COLO829 (cell line): ENCODE measurements around the gene CAMSAP2.
A peak's percentile ranks its signal among the peaks of the same experiment; 100 is the strongest.

Experiments
- DNase-seq: peaks from one replicate; pipeline ENCODE4 v3.0.0; 2012; ENCODE audit warnings: low spot score

The CAMSAP2 gene

DNA sequence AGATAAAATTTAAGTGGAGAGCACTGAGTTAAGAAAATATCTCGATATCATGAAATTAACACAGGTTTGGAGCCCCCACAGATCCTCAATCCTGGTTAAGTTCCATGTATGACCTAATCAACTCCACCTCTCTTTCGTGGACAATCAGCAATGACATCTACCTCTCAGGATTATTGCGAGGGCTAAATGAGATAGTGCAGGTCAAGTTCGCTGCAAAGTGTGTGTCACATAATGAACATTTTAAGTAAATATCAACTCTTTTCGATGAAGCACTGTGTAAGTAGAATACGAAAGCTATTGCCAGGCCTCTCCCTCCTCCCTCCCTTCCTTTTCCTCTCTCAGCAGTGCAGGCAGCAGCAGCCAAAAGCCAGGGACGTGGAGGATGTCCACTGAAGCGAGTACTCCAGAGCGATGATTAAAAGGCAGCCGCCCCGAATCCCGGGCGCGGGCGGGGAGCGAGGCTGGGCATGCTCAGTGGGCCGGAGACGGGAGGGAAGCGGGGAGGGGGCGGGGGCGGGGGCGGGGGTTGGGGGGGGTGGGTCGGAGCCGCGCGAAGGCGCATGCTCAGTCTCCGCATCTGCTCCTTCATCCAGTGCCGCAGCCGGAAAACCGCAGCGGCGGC lies at the start of gene CAMSAP2:
TSS of gene CAMSAP2 (plus strand) at position 567 of the 622 bp plus-strand sequence. CDS start 935 bp downstream, outside the sequence.
- peak; percentile 94 for DNase-seq

DNA sequence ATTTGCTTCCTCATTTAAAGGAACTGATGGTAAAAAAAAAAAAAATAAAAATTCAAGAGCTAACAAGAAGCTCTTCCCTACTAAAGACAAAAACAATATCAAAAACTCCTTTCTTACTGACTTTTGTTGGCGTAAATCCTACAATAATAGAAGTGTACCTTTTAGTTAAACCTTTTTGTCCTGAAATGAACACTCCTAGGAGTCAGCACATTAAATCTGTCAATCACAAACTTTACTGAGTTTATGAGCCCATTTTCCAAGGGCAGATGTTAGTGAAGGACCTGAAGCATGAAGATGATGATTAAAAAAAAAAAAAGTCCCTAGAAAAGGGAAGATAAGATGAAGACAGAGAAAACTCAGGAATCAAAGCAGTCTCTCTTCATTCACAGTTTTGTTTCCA lies 46.4 kb upstream of the CAMSAP2 start:
- no peak for DNase-seq

DNA sequence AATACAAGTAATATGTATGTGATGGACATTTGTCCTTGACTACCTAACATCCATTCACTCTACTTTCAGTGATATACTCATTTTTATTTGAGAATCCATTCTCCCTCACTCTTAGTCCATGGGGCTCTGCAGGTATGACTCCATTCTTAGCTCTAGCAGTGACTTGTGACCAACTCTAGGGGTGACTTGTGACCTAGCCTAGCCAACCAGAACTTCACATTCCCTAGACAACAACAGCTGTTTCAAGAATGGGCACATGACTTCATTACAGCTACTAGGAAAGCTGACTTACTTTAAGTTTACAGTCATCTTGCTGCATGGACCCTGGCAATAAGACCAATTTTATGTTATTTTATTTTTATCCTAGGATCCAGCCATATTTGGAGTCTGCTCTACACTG lies 45.4 kb upstream of the CAMSAP2 start:
- no peak for DNase-seq

DNA sequence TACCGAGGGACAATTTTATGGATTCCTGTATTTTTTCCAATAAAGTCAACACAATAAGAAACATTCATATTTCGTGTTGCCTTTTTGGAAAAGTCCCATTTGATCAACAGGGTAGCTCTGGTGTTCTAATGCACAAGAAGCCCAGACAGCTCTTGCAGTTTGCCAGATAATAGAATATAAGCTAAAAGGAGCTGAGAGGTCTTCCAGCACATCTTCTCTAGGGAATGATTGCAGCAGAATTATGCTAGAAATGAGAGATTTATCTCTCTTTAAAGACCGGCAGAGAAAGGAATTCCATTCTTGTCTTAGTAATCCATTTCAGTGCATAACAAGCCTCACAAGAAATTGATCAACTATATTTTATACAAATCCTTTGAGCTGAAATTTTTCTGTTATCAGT lies 44.0 kb upstream of the CAMSAP2 start:
- DNase-seq: no peak

DNA sequence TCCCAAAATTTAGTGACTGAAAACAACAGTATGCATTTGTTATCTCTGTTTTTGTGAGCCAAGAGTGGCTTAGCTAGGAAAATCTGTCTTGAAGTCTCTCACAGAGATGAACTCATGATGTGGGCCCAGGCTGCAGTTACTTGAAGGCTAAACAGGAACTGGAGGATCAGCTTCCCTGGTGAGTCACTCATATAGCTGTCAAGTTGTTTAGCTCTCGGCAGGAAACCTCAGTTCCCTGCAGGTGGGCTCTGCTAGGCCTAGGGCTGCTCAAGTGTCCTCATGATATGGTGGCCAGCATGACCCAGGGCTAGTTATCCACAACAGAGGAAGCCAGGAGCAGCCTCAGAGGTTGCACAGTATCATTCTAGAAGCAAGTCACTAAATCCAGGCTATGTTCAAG lies 38.8 kb upstream of the CAMSAP2 start:
- DNase-seq: no peak

- DNase-seq: no peak
These were observed 33.6 kb upstream of the CAMSAP2 start for GRCh38 chr1:200704986-200705500.

DNA sequence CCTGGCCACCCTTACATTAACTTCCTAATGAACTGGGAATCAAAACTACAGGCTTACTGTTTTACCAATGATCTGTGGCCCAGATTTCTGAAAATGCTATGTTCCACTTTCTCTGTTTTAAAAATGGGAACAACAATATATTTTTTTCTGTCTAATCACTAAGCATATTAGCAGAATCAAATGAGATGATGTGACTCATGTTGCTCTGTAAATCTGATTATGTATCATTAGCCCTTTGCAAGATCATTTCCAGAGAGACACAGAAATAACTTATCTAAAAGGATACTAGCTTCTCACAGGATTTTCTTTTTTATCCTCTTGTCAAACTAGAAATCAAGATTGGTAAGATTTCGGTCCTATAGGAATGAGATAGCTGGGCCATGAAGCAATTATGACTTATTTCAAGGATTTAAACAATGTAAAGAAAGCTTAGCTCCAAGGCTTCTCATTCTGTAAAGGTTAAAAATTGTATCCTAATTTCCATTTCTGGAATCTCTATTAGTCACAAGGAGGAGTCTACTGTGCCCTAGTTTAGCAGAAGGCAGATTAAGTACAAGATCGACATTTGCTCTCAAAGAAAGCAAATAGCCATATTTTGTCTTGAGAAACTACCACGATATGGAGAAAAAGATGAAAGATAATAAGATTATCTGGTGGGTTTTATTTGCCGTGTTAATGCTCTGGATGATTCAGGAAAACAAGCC lies 32.4 kb upstream of the CAMSAP2 start:
- DNase-seq: no peak

DNA sequence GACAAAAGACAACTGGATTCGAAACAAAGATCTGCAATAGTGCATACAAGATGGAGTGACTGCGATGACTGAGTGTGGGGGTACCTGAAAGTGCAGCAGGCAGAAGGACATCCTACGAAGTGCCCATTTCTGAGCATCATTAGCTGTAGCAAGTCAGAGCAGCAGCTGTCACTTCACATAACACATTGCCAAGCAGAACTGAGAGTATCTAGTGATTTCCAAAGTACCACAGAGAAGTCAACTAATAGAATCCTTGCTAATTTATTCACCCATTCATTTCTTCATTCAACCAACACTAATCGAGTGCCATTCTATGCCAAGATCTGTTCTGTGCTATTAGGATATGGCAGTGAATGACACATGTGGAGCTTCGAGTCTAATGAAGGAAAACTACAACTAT lies 31.6 kb upstream of the CAMSAP2 start:
- DNase-seq: no peak

DNA sequence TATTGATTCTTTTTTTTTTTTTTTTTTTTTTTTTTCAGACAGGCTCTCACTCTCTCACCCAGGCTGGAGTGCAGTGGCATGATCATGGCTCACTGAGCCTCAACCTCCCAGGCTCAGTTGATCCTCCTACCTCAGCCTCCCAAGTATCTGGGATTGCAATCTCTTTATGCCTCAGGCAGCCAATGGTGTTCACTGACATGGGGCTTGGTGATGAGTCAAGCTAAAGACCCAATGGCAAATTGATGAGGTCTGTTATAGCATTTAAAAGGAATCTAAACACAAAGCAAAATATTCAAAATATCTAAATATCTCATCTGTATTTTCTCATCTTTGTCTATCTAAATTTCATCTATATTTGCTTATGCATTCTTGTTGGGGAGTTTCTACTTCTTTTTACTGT lies 30.5 kb upstream of the CAMSAP2 start:
- DNase-seq: no peak

DNA sequence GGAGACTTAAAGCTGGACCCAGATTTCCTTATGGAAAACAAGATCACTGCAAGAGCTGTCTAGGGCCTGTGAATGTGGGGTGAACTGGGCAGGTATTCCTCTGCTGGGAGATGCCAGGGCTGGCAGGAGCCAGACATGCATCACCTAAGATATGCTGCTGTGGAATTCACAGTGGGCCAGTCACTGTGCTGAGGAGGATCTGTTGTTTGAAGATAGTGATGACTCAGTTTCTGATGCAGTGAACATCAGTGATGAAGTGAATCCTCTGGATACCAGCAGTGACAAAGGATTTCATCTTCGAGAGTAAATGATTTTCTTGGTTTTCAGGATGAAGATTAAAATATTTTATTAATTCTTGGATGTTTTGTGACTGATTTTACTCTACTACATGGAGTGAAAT lies 29.9 kb upstream of the CAMSAP2 start:
- no peak for DNase-seq

GRCh38 chr1:200710166-200710565 lies 28.5 kb upstream of the CAMSAP2 start:
- no peak for DNase-seq

- DNase-seq: no peak
These were observed 24.0 kb upstream of the CAMSAP2 start for GRCh38 chr1:200714504-200715187.

- DNase-seq: no peak
These were observed 18.5 kb upstream of the CAMSAP2 start for GRCh38 chr1:200720199-200720598.

DNA sequence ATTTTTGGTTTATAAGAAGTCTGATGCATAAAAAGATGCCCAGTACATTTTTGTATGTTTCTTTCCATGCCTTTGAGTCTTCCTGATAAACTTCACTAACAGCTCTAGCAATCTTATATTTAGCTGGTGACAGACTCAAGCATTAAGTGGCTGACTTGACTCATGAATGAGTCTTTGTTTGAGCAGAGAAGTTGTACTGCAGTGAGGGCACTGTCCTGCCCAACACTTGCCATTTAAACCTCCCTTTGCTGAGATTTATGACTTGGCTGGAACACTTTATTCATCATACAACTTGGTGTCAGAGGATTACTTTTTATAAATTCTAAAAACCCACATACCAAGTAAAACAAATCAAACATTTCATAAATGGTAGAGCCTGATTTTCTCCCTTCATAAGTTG lies 14.6 kb upstream of the CAMSAP2 start:
- peak; percentile 87 for DNase-seq

- DNase-seq: no peak
These were observed 11.4 kb upstream of the CAMSAP2 start for GRCh38 chr1:200727257-200727656.

- no peak for DNase-seq
These were observed 8.8 kb upstream of the CAMSAP2 start for GRCh38 chr1:200729863-200730262.

DNA sequence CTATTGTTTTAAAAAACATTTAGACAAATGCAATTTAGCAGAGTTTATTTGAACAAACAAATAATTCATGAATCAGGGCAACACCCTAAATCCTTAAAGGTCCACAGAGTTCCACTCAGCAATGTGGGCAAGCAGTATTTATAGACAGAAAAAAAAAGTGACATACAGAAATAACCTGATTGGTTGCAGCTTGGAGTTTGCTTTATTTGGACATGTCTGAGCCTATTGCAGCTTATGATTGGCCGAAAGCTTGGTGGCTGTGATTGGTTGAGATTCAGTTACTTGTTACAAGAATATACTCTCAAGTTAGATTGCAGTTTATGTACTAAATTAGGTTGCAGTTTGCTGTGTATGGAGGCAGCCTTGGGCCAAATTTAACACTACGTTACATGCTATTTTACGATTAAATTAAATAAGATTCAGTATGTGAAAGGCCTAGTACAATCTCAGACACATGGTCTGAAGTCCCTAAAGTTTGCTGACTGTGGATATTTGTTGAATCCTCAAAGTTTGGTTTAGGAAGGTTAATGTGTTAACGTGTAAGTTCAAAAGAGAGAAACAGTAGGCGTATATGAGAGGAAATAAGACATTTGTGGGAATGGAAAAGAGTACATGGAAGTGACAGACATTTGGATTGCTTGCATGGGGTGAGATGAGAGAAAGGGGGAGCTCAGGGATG lies 6.9 kb upstream of the CAMSAP2 start:
- DNase-seq: no peak

DNA sequence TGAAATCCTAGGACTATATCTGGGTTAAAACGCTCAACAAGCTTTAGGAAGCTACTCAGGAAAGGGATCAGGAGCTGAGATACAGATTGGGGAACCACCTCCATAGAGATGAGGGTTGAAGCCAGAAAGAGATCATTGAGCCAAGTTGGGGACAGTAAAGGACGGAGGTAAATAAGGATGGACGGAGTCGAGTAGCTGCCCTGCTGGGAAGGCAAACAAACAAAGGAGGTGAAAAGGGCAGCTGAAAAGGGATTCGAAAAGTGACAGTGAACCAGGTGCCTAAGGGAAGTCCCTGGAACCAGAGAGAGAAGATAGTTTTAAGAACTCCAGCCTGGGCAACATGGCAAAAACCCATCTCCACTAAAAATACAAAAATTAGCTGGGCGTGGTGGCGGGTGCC lies 6.3 kb upstream of the CAMSAP2 start:
- DNase-seq: no peak

DNA sequence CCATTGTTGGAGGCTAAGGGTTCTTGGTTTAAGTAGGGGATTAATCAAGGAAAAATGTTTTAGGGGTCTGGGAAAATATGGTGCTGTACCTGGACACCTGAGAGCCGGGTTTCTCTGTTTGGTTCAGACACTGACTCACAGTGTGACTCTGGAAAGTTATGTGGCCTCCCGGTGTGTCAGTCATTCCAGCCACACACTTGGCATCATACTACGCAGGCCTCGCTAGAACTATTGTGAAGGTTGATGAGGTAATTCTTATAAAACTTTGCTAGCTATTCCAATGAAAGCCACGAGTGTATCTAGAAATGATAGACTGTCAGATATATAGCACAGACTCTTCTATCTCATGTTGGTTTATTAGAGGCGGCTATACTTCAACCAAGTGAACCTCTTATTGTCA lies 4.8 kb upstream of the CAMSAP2 start:
- no peak for DNase-seq

- no peak for DNase-seq
These were observed 924 bp upstream of the CAMSAP2 start for GRCh38 chr1:200737647-200738291.

DNA sequence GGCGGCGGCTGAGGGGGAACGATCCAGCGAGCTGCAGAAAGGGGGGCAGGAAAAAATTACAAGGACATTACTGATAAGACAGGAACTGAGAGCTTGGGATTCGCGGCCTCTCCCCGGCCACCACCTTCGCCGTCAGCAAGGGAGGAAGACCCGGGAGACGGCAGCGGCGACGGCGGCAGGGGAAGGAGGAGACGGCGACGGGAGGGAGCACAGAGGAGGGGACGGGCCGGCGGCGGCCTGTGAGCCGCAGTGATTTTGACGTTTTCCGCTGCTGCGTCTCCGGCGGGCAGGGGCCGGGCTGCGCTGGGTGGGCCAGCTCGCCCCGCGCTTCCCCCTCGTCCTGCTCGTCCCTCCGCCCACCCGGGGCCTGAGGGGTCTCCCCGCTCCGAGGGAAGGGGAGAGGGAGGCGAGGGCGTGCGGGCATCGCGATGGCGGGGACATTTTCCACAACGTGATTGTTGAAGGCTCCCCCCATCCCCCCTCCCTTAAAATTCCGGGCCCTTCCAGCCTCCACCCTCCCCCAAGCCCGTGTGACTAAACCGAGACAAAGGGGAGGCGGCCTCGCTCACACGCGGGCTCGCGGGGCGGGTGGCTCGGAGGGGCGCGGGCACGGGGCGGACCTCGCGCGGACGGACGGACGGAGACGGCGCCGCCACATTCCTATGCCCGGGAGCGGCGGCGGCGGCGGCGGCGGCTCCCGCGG lies 407 bp downstream of the CAMSAP2 start:
- peak; percentile 83 for DNase-seq
